B cell (primary cell): ENCODE data around the gene DTX4. TPM values are rescaled to one million over a fixed set of nuclear protein-coding genes. Genes with fewer than 3 reads are reported as not detected.

Source experiments
- ATAC-seq: fragments of 200-7000 bp; cut with Tn5 transposase; one replicate; pipeline ENCODE4 v1.10.0; 2021; ENCODE audit warnings: low read depth, mild to moderate bottlenecking, moderate number of reproducible peaks, moderate library complexity
- CTCF ChIA-PET: fragments of 350-600 bp; sonication (Branson Sonifier 250); formaldehyde crosslinking; loops from one replicate; lab custom pipeline; 2021; ENCODE audit warnings: antibody characterized with exemption, inconsistent platforms; lab: Charles Lee
- POLR2A ChIA-PET: fragments of 350-600 bp; sonication (Branson Sonifier 250); formaldehyde crosslinking; loops from one replicate; lab custom pipeline; 2021; ENCODE audit warnings: antibody characterized with exemption; lab: Charles Lee
- DNase-seq: peaks from one replicate; pipeline ENCODE4 v3.0.0; 2013
- H2AFZ ChIP-seq: 2 replicates; pipeline ENCODE4 v1.6.1; 2012; ENCODE audit warnings: mild to moderate bottlenecking, low read depth, low read length; ENCODE audit not compliant: insufficient read depth, poor library complexity, severe bottlenecking
- H3K27ac ChIP-seq, 2 donors: 1 replicate in 1 of 2; 2 replicates in 1 of 2; pipeline ENCODE4 v1.5.1; 2012 to 2013; ENCODE audit warnings: low read length in 2 of 2, mild to moderate bottlenecking in 2 of 2, moderate library complexity in 1 of 2
- H3K27me3 ChIP-seq, 4 experiments: fragments of 200-600 bp in 1 of 4; sonication (generic) in 1 of 4; replicated peaks in 1 of 4; 1 replicate in 2 of 4; 2 replicates in 2 of 4; pipeline versions ENCODE4 v1.6.1 to v1.7.0; 2013 to 2016; ENCODE audit warnings: low read length in 3 of 4, mild to moderate bottlenecking in 2 of 4, mixed read lengths in 1 of 4, moderate library complexity in 1 of 4; ENCODE audit not compliant: insufficient read depth in 4 of 4, control insufficient read depth in 3 of 4; ENCODE audit errors: control extremely low read depth in 1 of 4
- H3K36me3 ChIP-seq, 2 experiments: replicated peaks in 1 of 2; 1 replicate in 1 of 2; 2 replicates in 1 of 2; pipeline versions ENCODE4 v1.6.1 to v1.7.1; 2013; ENCODE audit warnings: low read length in 1 of 2; ENCODE audit not compliant: insufficient read depth in 2 of 2, control insufficient read depth in 1 of 2; ENCODE audit errors: control extremely low read depth in 1 of 2, extremely low read depth in 1 of 2
- H3K4me1 ChIP-seq, 2 donors: fragments of 200-600 bp in 1 of 2; sonication (generic) in 1 of 2; 1 replicate in 1 of 2; 2 replicates in 1 of 2; pipeline versions ENCODE4 v1.5.1 to v1.6.1; 2013 to 2017; ENCODE audit warnings: low read length in 2 of 2; ENCODE audit not compliant: control insufficient read depth in 2 of 2, insufficient read depth in 2 of 2
- H3K4me2 ChIP-seq: replicated peaks from 2 replicates; pipeline ENCODE3; 2012; ENCODE audit warnings: mild to moderate bottlenecking, low read depth, low read length; ENCODE audit not compliant: poor library complexity, severe bottlenecking
- H3K4me3 ChIP-seq, 5 experiments: fragments of 200-600 bp in 1 of 5; sonication (generic) in 1 of 5; 1 replicate in 3 of 5; 2 replicates in 2 of 5; pipeline versions ENCODE4 v1.5.1 to v1.7.0; 2011 to 2016; ENCODE audit warnings: low read length in 4 of 5, mild to moderate bottlenecking in 4 of 5, low read depth in 2 of 5, control low read depth in 1 of 5, moderate library complexity in 1 of 5; ENCODE audit not compliant: insufficient read depth in 1 of 5; ENCODE audit errors: control extremely low read depth in 1 of 5, extremely low read depth in 1 of 5
- H3K79me2 ChIP-seq: fragments of 200-600 bp; sonication (generic); one replicate; pipeline ENCODE4 v1.6.0; 2016; ENCODE audit warnings: low read length; ENCODE audit not compliant: control insufficient read depth, insufficient read depth
- H3K9ac ChIP-seq: fragments of 200-600 bp; sonication (generic); 2 replicates; pipeline ENCODE4 v1.6.1; 2017; ENCODE audit warnings: mild to moderate bottlenecking, low read length, moderate library complexity
- H3K9me3 ChIP-seq, 3 donors: one replicate each; pipeline versions ENCODE4 v1.6.1 to v1.7.1; 2013; ENCODE audit warnings: low read length in 2 of 3; ENCODE audit not compliant: control insufficient read depth in 2 of 3, insufficient read depth in 1 of 3; ENCODE audit errors: control extremely low read depth in 1 of 3
- H4K20me1 ChIP-seq: 2 replicates; pipeline ENCODE4 v1.6.0; 2012; ENCODE audit warnings: mild to moderate bottlenecking, low read length; ENCODE audit not compliant: insufficient read depth, control insufficient read depth, poor library complexity, severe bottlenecking
- H3K27ac Mint-ChIP-seq: one replicate; pipeline ENCODE4 v1.8.0; 2021; ENCODE audit warnings: mixed read lengths
- H3K27me3 Mint-ChIP-seq: one replicate; pipeline ENCODE4 v1.8.0; 2021; ENCODE audit warnings: mixed read lengths
- H3K4me1 Mint-ChIP-seq: one replicate; pipeline ENCODE4 v1.8.0; 2021; ENCODE audit warnings: mixed read lengths
- H3K4me3 Mint-ChIP-seq: one replicate; pipeline ENCODE4 v1.8.0; 2021; ENCODE audit warnings: mixed read lengths
- H3K9me3 Mint-ChIP-seq: one replicate; pipeline ENCODE4 v1.8.0; 2022; ENCODE audit warnings: mixed read lengths; ENCODE audit not compliant: insufficient read depth
- EZH2 ChIP-seq: IDR thresholded peaks from 2 replicates; pipeline ENCODE4 v1.6.1; 2012; ENCODE audit warnings: borderline replicate concordance, low read depth, mild to moderate bottlenecking, moderate library complexity, low read length; ENCODE audit not compliant: insufficient read depth, poor library complexity, severe bottlenecking
- WGBS: methylation state at CpG from one replicate; pipeline ENCODE4 v1.1.5; 2013; ENCODE audit warnings: missing lambda C conversion rate; ENCODE audit not compliant: insufficient coverage; 5-methylcytosine and 5-hydroxymethylcytosine counted together
- intact Hi-C: fragments of 100-400 bp; cut with micrococcal nuclease; formaldehyde crosslinking; loops from one replicate; pipeline ENCODE4 v1.10.0; 2022
- polyA plus RNA-seq: library from polyadenylated mRNA; depleted of rRNA; stranded (reverse); fragments of >200 nt; gene quantifications from 2 replicates; pipeline ENCODE4 v1.2.3, GENCODE V29; 2012
- total RNA-seq, 2 donors: library from RNA; stranded (reverse); fragments of 120-200 nt in 1 of 2; gene quantifications; 1 replicate in 1 of 2; 2 replicates in 1 of 2; pipeline versions ENCODE4 v1.2.3 to v1.2.4, GENCODE V29; 2013 to 2022
- TF ChIP-seq, protein P1 (sequence below): fragments of 200-600 bp; IDR thresholded peaks from one replicate; pipeline ENCODE4 v1.8.0; 2022; ENCODE audit warnings: antibody characterized with exemption, mild to moderate bottlenecking

Gene DTX4
- total and polyA plus RNA-seq, 2 donors (not counting 1 experiment from before 2014, with no cell fraction given) = 11.7 to 43.3 TPM

- Histone ChIP-seq H3K4me1 (peaks cover 61 to 68% of the 10 kb centered on the region in 2 donors), H3K27ac (peak overlapping the region; percentile 64 to 89), H3K9me3 (peaks cover 0 to 3% (median 0%) of the 10 kb centered on the region in 3 donors), H3K79me2 (peaks cover 97% of the 10 kb centered on the region), H2AFZ (peak overlapping the region; percentile 9), H3K36me3 (peaks cover 2 to 40% of the 10 kb centered on the region in 2 experiments), H3K4me3 (peak overlapping the region; percentile 49 to 91 (median 73)), H3K9ac (peak overlapping the region; percentile 77), H4K20me1 (peaks cover 25% of the 10 kb centered on the region), H3K27me3 (no peaks in the 10 kb centered on the region), H3K4me2 (peak overlapping the region; percentile 79)
- POLR2A ChIA-PET = no interaction called here
- no peak for TF ChIP-seq EZH2
- TF ChIP-seq, protein P1, sequence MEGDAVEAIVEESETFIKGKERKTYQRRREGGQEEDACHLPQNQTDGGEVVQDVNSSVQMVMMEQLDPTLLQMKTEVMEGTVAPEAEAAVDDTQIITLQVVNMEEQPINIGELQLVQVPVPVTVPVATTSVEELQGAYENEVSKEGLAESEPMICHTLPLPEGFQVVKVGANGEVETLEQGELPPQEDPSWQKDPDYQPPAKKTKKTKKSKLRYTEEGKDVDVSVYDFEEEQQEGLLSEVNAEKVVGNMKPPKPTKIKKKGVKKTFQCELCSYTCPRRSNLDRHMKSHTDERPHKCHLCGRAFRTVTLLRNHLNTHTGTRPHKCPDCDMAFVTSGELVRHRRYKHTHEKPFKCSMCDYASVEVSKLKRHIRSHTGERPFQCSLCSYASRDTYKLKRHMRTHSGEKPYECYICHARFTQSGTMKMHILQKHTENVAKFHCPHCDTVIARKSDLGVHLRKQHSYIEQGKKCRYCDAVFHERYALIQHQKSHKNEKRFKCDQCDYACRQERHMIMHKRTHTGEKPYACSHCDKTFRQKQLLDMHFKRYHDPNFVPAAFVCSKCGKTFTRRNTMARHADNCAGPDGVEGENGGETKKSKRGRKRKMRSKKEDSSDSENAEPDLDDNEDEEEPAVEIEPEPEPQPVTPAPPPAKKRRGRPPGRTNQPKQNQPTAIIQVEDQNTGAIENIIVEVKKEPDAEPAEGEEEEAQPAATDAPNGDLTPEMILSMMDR = peak; percentile 82
- ATAC-seq (peak; percentile 68), DNase-seq (peak; percentile 84)
- Mint-ChIP-seq H3K27me3 (no peaks in the 10 kb centered on the region), H3K4me3 (peak overlapping the region; percentile 95), H3K9me3 (no peaks in the 10 kb centered on the region), H3K27ac (peak overlapping the region; percentile 95), H3K4me1 (peaks cover 93% of the 10 kb centered on the region)
- 7% methylated on average over 3 of the region's 5 CpGs for WGBS
- intact Hi-C loops = loop anchor here (1.0 to 2.0 kb wide), 6 partner anchors 8 to 222 kb away; partner anchors contain the start of genes DTX4 and FAM111A
- CTCF ChIA-PET = interaction anchor here (1.1 to 6.7 kb wide), 4 partner anchors 14 to 72 kb away, joined by 3 to 87 read pairs (median 46); partner anchors contain the start of gene DTX4
These were observed 36.1 kb downstream of the DTX4 start for GRCh38 chr11:59207988-59208451.

DNA sequence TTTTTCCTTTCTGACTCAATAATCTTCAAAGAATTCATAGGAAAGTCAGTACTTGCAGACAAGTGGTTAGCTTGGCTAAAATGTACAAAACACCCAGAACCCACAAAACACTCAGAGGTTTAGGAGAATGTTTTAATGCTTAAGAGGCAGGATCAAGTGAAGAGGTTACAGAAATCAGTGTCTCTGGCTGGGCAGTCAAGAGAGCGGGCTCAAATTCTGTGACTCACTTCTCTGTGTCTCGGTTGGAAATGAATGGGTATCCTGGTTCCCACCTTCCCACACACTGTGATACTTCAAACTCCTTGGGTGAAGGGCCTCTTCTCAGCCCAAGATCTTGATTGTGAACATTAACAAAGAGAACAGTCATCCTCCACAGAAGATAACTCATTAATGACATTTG, 37.0 kb downstream of the DTX4 start:
- H4K20me1 ChIP-seq = peaks cover 25% of the 10 kb centered on the region
- H3K27ac Mint-ChIP-seq = peak overlapping the region; percentile 95
- peak overlapping the region; percentile 49 to 91 (median 73) for H3K4me3 ChIP-seq
- peak overlapping the region; percentile 95 for H3K4me3 Mint-ChIP-seq
- WGBS = 0% methylated on average over 1 of the region's 2 CpGs
- ChIA-PET CTCF (interaction anchor here (1.0 to 6.1 kb wide), 6 partner anchors 14 to 73 kb away, joined by 3 to 87 read pairs (median 4); partner anchors contain the start of gene DTX4), POLR2A (interaction anchor here (0.7 to 1.9 kb wide), 3 partner anchors 36 to 64 kb away, joined by 4 to 12 read pairs (median 10); partner anchors contain the start of gene DTX4)
- H3K4me2 ChIP-seq = peak overlapping the region; percentile 79
- H2AFZ ChIP-seq = no peak overlapping the region
- TF ChIP-seq, protein P1 = no peak
- TF ChIP-seq EZH2 = no peak
- H3K27me3 ChIP-seq = no peaks in the 10 kb centered on the region
- no peaks in the 10 kb centered on the region for H3K9me3 Mint-ChIP-seq
- H3K36me3 ChIP-seq = peaks cover 0 to 35% of the 10 kb centered on the region in 2 experiments
- DNase-seq = peak; percentile 27
- H3K9me3 ChIP-seq = peaks cover 0 to 3% (median 0%) of the 10 kb centered on the region in 3 donors
- no peak for ATAC-seq
- intact Hi-C loops = loop anchor here (1.0 to 2.0 kb wide), 6 partner anchors 7 to 221 kb away; partner anchors contain the start of genes DTX4 and FAM111A
- peak overlapping the region; percentile 77 for H3K9ac ChIP-seq
- H3K4me1 Mint-ChIP-seq = peaks cover 93% of the 10 kb centered on the region
- H3K27me3 Mint-ChIP-seq = no peaks in the 10 kb centered on the region
- peaks cover 67 to 78% of the 10 kb centered on the region in 2 donors for H3K4me1 ChIP-seq
- peaks cover 88% of the 10 kb centered on the region for H3K79me2 ChIP-seq
- peak overlapping the region; percentile 25 to 89 for H3K27ac ChIP-seq
